Calu3 (cell line): ENCODE measurements around the gene NELL2. TPM values are rescaled to one million over a fixed set of nuclear protein-coding genes. Genes with fewer than 3 reads are reported as not detected.
"Not testable (repeated sequence)": the region's sequence is repeated elsewhere in the genome, so short reads cannot be mapped to it uniquely, and the experiment has no call there.

ENCODE experiments used
- BruUV-seq: library from RNA; stranded (reverse); fragments of 400-500 nt; replicated peaks from 2 replicates; lab custom pipeline; 2021; lab: Mats Ljungman, UMichigan
- CTCF ChIA-PET: fragments of 300-600 bp; sonication (Branson Sonifier 250); formaldehyde crosslinking; loops from one replicate; lab custom pipeline; 2022; ENCODE audit warnings: antibody characterized with exemption; lab: Charles Lee
- DNase-seq: peaks from one replicate; pipeline ENCODE4 v3.0.0; 2022
- H3K27ac Mint-ChIP-seq: one replicate; pipeline ENCODE4 v1.8.0; 2022; ENCODE audit warnings: mixed read lengths; ENCODE audit not compliant: unreplicated experiment
- H3K27me3 Mint-ChIP-seq: one replicate; pipeline ENCODE4 v1.8.0; 2022; ENCODE audit warnings: mixed read lengths; ENCODE audit not compliant: unreplicated experiment
- H3K36me3 Mint-ChIP-seq: one replicate; pipeline ENCODE4 v1.8.0; 2022; ENCODE audit warnings: mild to moderate bottlenecking, moderate library complexity, mixed read lengths; ENCODE audit not compliant: insufficient read depth, unreplicated experiment
- H3K4me1 Mint-ChIP-seq: one replicate; pipeline ENCODE4 v1.8.0; 2022; ENCODE audit warnings: mild to moderate bottlenecking, low read depth, mixed read lengths; ENCODE audit not compliant: unreplicated experiment
- H3K4me3 Mint-ChIP-seq: one replicate; pipeline ENCODE4 v1.8.0; 2022; ENCODE audit warnings: mild to moderate bottlenecking, low read depth, moderate library complexity, mixed read lengths; ENCODE audit not compliant: unreplicated experiment
- H3K9me3 Mint-ChIP-seq: one replicate; pipeline ENCODE4 v1.8.0; 2022; ENCODE audit warnings: low read depth, mixed read lengths; ENCODE audit not compliant: unreplicated experiment
- CTCF ChIP-seq: fragments of 200-600 bp; IDR thresholded peaks from one replicate; pipeline ENCODE4 v1.8.0; 2022; ENCODE audit warnings: antibody characterized with exemption; ENCODE audit not compliant: unreplicated experiment
- intact Hi-C: fragments of 100-400 bp; cut with micrococcal nuclease; formaldehyde crosslinking; loops from one replicate; pipeline ENCODE4 v1.10.0; 2022; ENCODE audit not compliant: unreplicated experiment
- total RNA-seq: library from RNA; stranded (reverse); gene quantifications from 2 replicates; pipeline ENCODE4 v1.2.3, GENCODE V29; 2022

NELL2 gene
- total RNA-seq, 1 experiment from 2014 or later, result not detected

DNA sequence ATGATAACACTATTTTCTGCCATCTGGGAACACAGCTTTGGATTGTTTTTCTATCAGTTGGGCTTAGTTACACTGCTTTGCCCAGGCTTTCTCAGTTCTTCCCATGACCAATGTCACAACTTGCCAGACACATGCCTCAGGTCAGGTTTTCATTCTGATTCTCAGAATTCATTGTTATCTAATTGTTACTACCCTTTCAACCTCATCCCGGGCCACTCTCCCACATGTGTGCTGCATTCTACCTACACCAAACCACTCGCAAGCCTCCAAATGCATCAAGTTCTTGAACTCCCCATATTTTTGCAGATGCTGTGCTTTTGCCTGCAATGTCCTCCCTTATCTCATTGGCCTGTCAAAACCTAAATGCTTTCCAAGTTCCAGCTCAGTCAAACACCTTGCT lies 36.3 kb downstream of the NELL2 start:
- H3K27me3 Mint-ChIP-seq, result no peaks in the 10 kb centered on the region
- DNase-seq, result no peak
- no TSS peak for BruUV-seq
- no peak overlapping the region for H3K27ac Mint-ChIP-seq
- H3K4me1 Mint-ChIP-seq, result no peaks in the 10 kb centered on the region
- H3K36me3 Mint-ChIP-seq, result no peaks in the 10 kb centered on the region
- H3K4me3 Mint-ChIP-seq, result no peak overlapping the region
- no peaks in the 10 kb centered on the region for H3K9me3 Mint-ChIP-seq
- TF ChIP-seq CTCF, result no peak
- intact Hi-C loops, result no loop called here
- CTCF ChIA-PET, result no interaction called here

- CTCF ChIA-PET, result no interaction called here
Observed at GRCh38 chr12:44837114-44837755, 38.9 kb downstream of the NELL2 start.

GRCh38 chr12:44835641-44836379 lies 40.3 kb downstream of the NELL2 start:
- no peak for DNase-seq
- H3K36me3 Mint-ChIP-seq, result no peaks in the 10 kb centered on the region
- intact Hi-C loops, result no loop called here
- no peaks in the 10 kb centered on the region for H3K27me3 Mint-ChIP-seq
- H3K4me1 Mint-ChIP-seq, result no peaks in the 10 kb centered on the region
- no peak overlapping the region for H3K4me3 Mint-ChIP-seq
- TF ChIP-seq CTCF, result no peak
- H3K9me3 Mint-ChIP-seq, result no peaks in the 10 kb centered on the region
- BruUV-seq, result no TSS peak
- CTCF ChIA-PET, result no interaction called here
- H3K27ac Mint-ChIP-seq, result no peak overlapping the region

More at GRCh38 chr12:44837114-44837755, 38.9 kb downstream of the NELL2 start:
- Mint-ChIP-seq H3K4me3 (no peak overlapping the region), H3K27ac (no peak overlapping the region), H3K9me3 (no peaks in the 10 kb centered on the region), H3K4me1 (no peaks in the 10 kb centered on the region), H3K27me3 (no peaks in the 10 kb centered on the region), H3K36me3 (no peaks in the 10 kb centered on the region)
- BruUV-seq, result no TSS peak
- TF ChIP-seq CTCF, result no peak
- DNase-seq, result no peak
- intact Hi-C loops, result no loop called here

DNA sequence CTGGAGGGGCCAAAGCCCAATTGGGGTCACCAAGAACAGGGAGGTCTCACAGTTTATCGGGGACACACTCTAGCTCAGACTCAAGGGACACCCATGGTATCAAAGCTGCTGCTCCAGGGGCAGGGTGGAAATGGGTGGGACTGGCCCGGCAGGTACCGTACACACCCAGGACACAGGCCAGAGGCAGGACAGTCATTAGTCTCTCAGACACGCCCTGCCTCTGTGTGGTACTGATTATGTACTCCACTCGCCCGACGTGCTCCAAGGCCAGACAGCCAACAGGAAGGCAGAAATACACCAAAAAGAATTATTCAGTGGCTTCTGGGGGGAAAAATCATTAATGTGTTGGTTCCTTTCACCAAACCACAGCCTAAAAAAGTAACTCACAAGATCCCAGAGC lies 41.1 kb downstream of the NELL2 start:
- BruUV-seq, H3K27me3 Mint-ChIP-seq, H3K9me3 Mint-ChIP-seq, H3K27ac Mint-ChIP-seq, H3K4me1 Mint-ChIP-seq, CTCF ChIA-PET, intact Hi-C loops, H3K36me3 Mint-ChIP-seq, H3K4me3 Mint-ChIP-seq, DNase-seq: not testable (repeated sequence)

DNA sequence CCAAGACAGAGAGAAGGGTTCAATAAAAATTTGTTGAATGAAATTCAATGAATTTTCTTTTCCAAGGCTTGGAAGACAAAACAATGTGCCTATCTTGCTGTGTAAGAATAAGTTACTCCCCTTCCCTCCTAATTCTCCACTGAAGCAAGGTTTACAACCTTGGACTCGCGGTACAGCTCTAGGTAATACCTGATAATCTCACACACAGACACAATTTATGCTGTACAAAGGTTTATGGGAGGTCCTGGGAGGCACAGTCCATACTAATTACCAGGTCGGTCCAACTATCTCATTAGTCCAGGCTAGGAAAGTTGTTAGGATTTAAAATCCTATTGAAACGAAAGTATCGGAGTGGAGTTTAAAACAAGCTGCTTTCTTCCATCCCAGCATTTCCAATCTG lies 42.6 kb downstream of the NELL2 start:
- Mint-ChIP-seq H3K4me1 (no peaks in the 10 kb centered on the region), H3K27me3 (no peaks in the 10 kb centered on the region), H3K9me3 (no peaks in the 10 kb centered on the region), H3K27ac (no peak overlapping the region), H3K4me3 (no peak overlapping the region), H3K36me3 (no peaks in the 10 kb centered on the region)
- DNase-seq, result no peak
- no TSS peak for BruUV-seq
- intact Hi-C loops, result no loop called here
- TF ChIP-seq CTCF, result no peak
- CTCF ChIA-PET, result no interaction called here
